HCT116 (cell line): Measurements from ENCODE around the gene LTBP4. TPM values are rescaled to one million over a fixed set of nuclear protein-coding genes. Genes with fewer than 3 reads are reported as not detected.

Experiments used
- ATAC-seq: fragments of 200-7000 bp; cut with Tn5 transposase; 2 replicates; pipeline ENCODE4 v1.9.1; 2020; ENCODE audit warnings: mild to moderate bottlenecking, moderate library complexity
- BruUV-seq: library from RNA; stranded (reverse); fragments of 400-500 nt; replicated peaks from 2 replicates; lab custom pipeline; 2021; lab: Mats Ljungman, UMichigan
- CTCF ChIA-PET: fragments of 300-600 bp; sonication (Branson Sonifier 250); formaldehyde crosslinking; loops from one replicate; lab custom pipeline; 2021; ENCODE audit warnings: antibody characterized with exemption; lab: Charles Lee
- POLR2A ChIA-PET: fragments of 300-600, 350-600 bp; sonication (Branson Sonifier 250); formaldehyde crosslinking; loops from one replicate; lab custom pipeline; 2021; ENCODE audit warnings: antibody characterized with exemption; lab: Charles Lee
- RAD21 ChIA-PET, 2 experiments: fragments of 300-600 bp; sonication (Branson Sonifier 250); formaldehyde crosslinking; loops; one replicate each; lab custom pipeline; 2023; ENCODE audit warnings: low total read pairs in 2 of 2; ENCODE audit not compliant: uncharacterized antibody in 2 of 2, unreplicated experiment in 2 of 2, low non-redundant PET in 1 of 2; lab: Charles Lee
- DNase-seq: peaks from one replicate; pipeline ENCODE4 v3.0.0-alpha.2; 2010; ENCODE audit warnings: low read depth, low spot score
- H2AFZ ChIP-seq: fragments of 200-600 bp; shearing (Covaris generic), sonication (generic); 2 replicates; pipeline ENCODE4 v1.6.1; 2017; ENCODE audit warnings: low read depth, mixed run types, mixed read lengths, antibody characterized with exemption, low read length; ENCODE audit not compliant: poor library complexity, severe bottlenecking
- H3K27ac ChIP-seq: 2 replicates; pipeline ENCODE4 v1.5.1; 2012; ENCODE audit warnings: low read depth, low read length
- H3K27me3 ChIP-seq: fragments of 200-600 bp; sonication (generic); 2 replicates; pipeline ENCODE4 v1.6.1; 2016; ENCODE audit warnings: mixed run types, low read length, mixed read lengths; ENCODE audit not compliant: insufficient read depth
- H3K36me3 ChIP-seq, 2 experiments: fragments of 200-500 bp in 1 of 2; fragments of 200-600 bp in 1 of 2; sonication (Bioruptor generic) in 1 of 2; sonication (generic) in 1 of 2; 2 replicates each; pipeline versions ENCODE4 v1.5.1 to v1.6.1; 2014 to 2016; ENCODE audit warnings: low read length in 2 of 2, inconsistent platforms in 1 of 2, mixed read lengths in 1 of 2, mixed run types in 1 of 2; ENCODE audit not compliant: insufficient read depth in 2 of 2, control insufficient read depth in 1 of 2
- H3K4me1 ChIP-seq, 2 experiments: fragments of 200-600 bp in 1 of 2; sonication (generic) in 1 of 2; 2 replicates each; pipeline versions ENCODE4 v1.5.1 to v1.6.1; 2012 to 2017; ENCODE audit warnings: low read length in 2 of 2, inconsistent platforms in 1 of 2, mild to moderate bottlenecking in 1 of 2, mixed read lengths in 1 of 2, mixed run types in 1 of 2, moderate library complexity in 1 of 2; ENCODE audit not compliant: insufficient read depth in 2 of 2, control insufficient read depth in 1 of 2
- H3K4me2 ChIP-seq: fragments of 200-600 bp; sonication (generic); 2 replicates; pipeline ENCODE4 v1.6.1; 2017; ENCODE audit warnings: mixed run types, low read length, mixed read lengths
- H3K4me3 ChIP-seq, 2 experiments: fragments of 200-600 bp in 1 of 2; sonication (generic) in 1 of 2; replicated peaks in 1 of 2; 2 replicates each; pipeline ENCODE4 v1.5.1; 2011 to 2016; ENCODE audit warnings: low read length in 2 of 2, control low read depth in 1 of 2, low read depth in 1 of 2, mild to moderate bottlenecking in 1 of 2, mixed read lengths in 1 of 2, mixed run types in 1 of 2
- H3K79me2 ChIP-seq: fragments of 200-600 bp; sonication (generic); 2 replicates; pipeline ENCODE4 v1.6.1; 2017; ENCODE audit warnings: mild to moderate bottlenecking, mixed run types, low read length, moderate library complexity, mixed read lengths; ENCODE audit not compliant: insufficient read depth
- H3K9ac ChIP-seq: fragments of 200-600 bp; sonication (generic); 2 replicates; pipeline ENCODE4 v1.6.1; 2016; ENCODE audit warnings: low read length, mixed read lengths
- H3K9me2 ChIP-seq: fragments of 200-600 bp; sonication (generic), shearing (Covaris generic); 2 replicates; pipeline ENCODE4 v1.6.1; 2017; ENCODE audit warnings: mixed run types, mild to moderate bottlenecking, moderate library complexity; ENCODE audit not compliant: insufficient read depth
- H3K9me3 ChIP-seq, 2 experiments: fragments of 200-500 bp in 1 of 2; fragments of 200-600 bp in 1 of 2; sonication (Bioruptor generic) in 1 of 2; sonication (generic) in 1 of 2; 2 replicates each; pipeline ENCODE4 v1.6.1; 2014 to 2017; ENCODE audit warnings: low read length in 2 of 2, mixed read lengths in 2 of 2, inconsistent platforms in 1 of 2, low read depth in 1 of 2, mild to moderate bottlenecking in 1 of 2, mixed run types in 1 of 2, moderate library complexity in 1 of 2; ENCODE audit not compliant: control insufficient read depth in 1 of 2, insufficient read depth in 1 of 2
- H4K20me1 ChIP-seq: fragments of 200-600 bp; sonication (generic), shearing (Covaris generic); 2 replicates; pipeline ENCODE4 v1.6.1; 2017; ENCODE audit warnings: mixed run types, mild to moderate bottlenecking, moderate library complexity; ENCODE audit not compliant: insufficient read depth
- CEBPB ChIP-seq: IDR thresholded peaks from 2 replicates; pipeline ENCODE4 v1.6.1; 2012; ENCODE audit warnings: low read depth
- CTCF ChIP-seq, 3 experiments: fragments of 200-600 bp in 1 of 3; sonication (generic) in 1 of 3; IDR thresholded peaks in 2 of 3; conservative IDR thresholded peaks in 1 of 3; 2 replicates each; pipeline ENCODE4 v1.5.1; 2012 to 2017; ENCODE audit warnings: low read depth in 2 of 3, low read length in 2 of 3, antibody characterized with exemption in 1 of 3, borderline replicate concordance in 1 of 3, control low read depth in 1 of 3, mild to moderate bottlenecking in 1 of 3, mixed read lengths in 1 of 3, mixed run types in 1 of 3, moderate library complexity in 1 of 3; ENCODE audit not compliant: insufficient read depth in 1 of 3
- EGR1 ChIP-seq: IDR thresholded peaks from 2 replicates; pipeline ENCODE4 v1.6.1; 2012; ENCODE audit warnings: low read depth
- ELF1 ChIP-seq: IDR thresholded peaks from 2 replicates; pipeline ENCODE4 v1.6.1; 2012; ENCODE audit warnings: low read depth, borderline replicate concordance
- EZH2 ChIP-seq: fragments of 200-600 bp; sonication (generic); IDR thresholded peaks from 2 replicates; pipeline ENCODE4 v1.6.1; 2017; ENCODE audit warnings: antibody characterized with exemption, mixed run types
- EZH2phosphoT487 ChIP-seq: fragments of 200-600 bp; IDR thresholded peaks from 2 replicates; pipeline ENCODE4 v1.6.1; 2018; ENCODE audit warnings: antibody characterized with exemption, borderline replicate concordance
- FOSL1 ChIP-seq: IDR thresholded peaks from 2 replicates; pipeline ENCODE4 v1.6.1; 2012; ENCODE audit warnings: low read depth
- JUND ChIP-seq: IDR thresholded peaks from 2 replicates; pipeline ENCODE4 v1.6.1; 2012
- POLR2A ChIP-seq: IDR thresholded peaks from 2 replicates; pipeline ENCODE4 v1.7.0; 2011; ENCODE audit warnings: borderline replicate concordance; ENCODE audit not compliant: insufficient read depth, insufficient read length; ENCODE audit errors: extremely low read depth
- POLR2AphosphoS5 ChIP-seq: IDR thresholded peaks from 2 replicates; pipeline ENCODE4 v1.6.1; 2011; ENCODE audit warnings: mild to moderate bottlenecking, low read depth, low read length, moderate library complexity
- RAD21 ChIP-seq: IDR thresholded peaks from 2 replicates; pipeline ENCODE4 v1.6.1; 2012; ENCODE audit warnings: low read depth, mild to moderate bottlenecking
- REST ChIP-seq: IDR thresholded peaks from 2 replicates; pipeline ENCODE4 v1.6.1; 2012; ENCODE audit warnings: low read depth
- SIN3A ChIP-seq: IDR thresholded peaks from 2 replicates; pipeline ENCODE4 v1.6.1; 2012; ENCODE audit warnings: low read depth
- TCF7L2 ChIP-seq: IDR thresholded peaks from 2 replicates; pipeline ENCODE4 v1.7.0; 2011; ENCODE audit warnings: borderline replicate concordance, inconsistent platforms; ENCODE audit not compliant: insufficient read depth, insufficient read length; ENCODE audit errors: extremely low read depth
- YY1 ChIP-seq: IDR thresholded peaks from 2 replicates; pipeline ENCODE4 v1.6.1; 2011; ENCODE audit warnings: low read length, low read depth, moderate library complexity, mild to moderate bottlenecking; ENCODE audit not compliant: insufficient replicate concordance; ENCODE audit errors: extremely low read depth
- ZBTB33 ChIP-seq: IDR thresholded peaks from 2 replicates; pipeline ENCODE4 v1.6.1; 2011; ENCODE audit warnings: mild to moderate bottlenecking, low read length, moderate library complexity; ENCODE audit not compliant: insufficient replicate concordance; ENCODE audit errors: extremely low read depth
- ZFX ChIP-seq: fragments of 450-650 bp; IDR thresholded peaks from 2 replicates; pipeline ENCODE4 v1.6.1; 2017
- ZNF274 ChIP-seq: fragments of 200-500 bp; sonication (Bioruptor generic); IDR thresholded peaks from 2 replicates; pipeline ENCODE4 v1.6.1; 2014; ENCODE audit warnings: mild to moderate bottlenecking, low read depth, low read length, inconsistent platforms
- intact Hi-C: fragments of 100-400 bp; cut with micrococcal nuclease; formaldehyde crosslinking; loops from 2 replicates; pipeline ENCODE4 v1.10.0; 2022
- total RNA-seq: library from RNA; stranded (reverse); gene quantifications from one replicate; pipeline ENCODE4 v1.2.1, GENCODE V29; 2021; ENCODE audit not compliant: unreplicated experiment

The LTBP4 gene
- total RNA-seq, 1 experiment from 2014 or later, result 310 TPM

- no peak for TF ChIP-seq CTCF (IDR thresholded peaks at IDR 0.05 in 2 of 3, conservative IDR thresholded peaks at IDR 0.05 in 1 of 3; ENCODE audit: borderline replicate concordance in 1 of 3, insufficient read depth in 1 of 3, low read depth in 2 of 3, low read length in 2 of 3)
Observed at GRCh38 chr19:40632311-40633036, 31.3 kb downstream of the LTBP4 start (continued).

- Histone ChIP-seq H2AFZ (no peak overlapping the region), H3K79me2 (no peaks in the 10 kb centered on the region), H3K9ac (no peak overlapping the region), H3K36me3 (peaks cover 0 to 9% of the 10 kb centered on the region in 2 experiments; a peak in 1 of 4 replicates), H4K20me1 (no peaks in the 10 kb centered on the region), H3K4me2 (no peak overlapping the region), H3K9me2 (no peaks in the 10 kb centered on the region), H3K4me3 (no peak overlapping the region), H3K27ac (no peak overlapping the region), H3K4me1 (peaks cover 2 to 26% of the 10 kb centered on the region in 2 experiments; a peak in 2 of 4 replicates), H3K27me3 (no peaks in the 10 kb centered on the region), H3K9me3 (no peaks in the 10 kb centered on the region)
- no peak for DNase-seq
- no TSS peak for BruUV-seq
- ChIA-PET CTCF (interaction anchor here (4.2 kb wide), 1 partner anchor 12 kb away, joined by 50 read pairs; no protein-coding TSS in a partner anchor), POLR2A (interaction anchor here (0.7 kb wide), 1 partner anchor 12 kb away, joined by 3 read pairs; no protein-coding TSS in a partner anchor), RAD21 (no interaction called here)
- no peak for ATAC-seq
- intact Hi-C loops, result no loop called here
- no peak for TF ChIP-seq ZFX
- no peak for TF ChIP-seq JUND
- no peak for TF ChIP-seq TCF7L2
- TF ChIP-seq EZH2phosphoT487, result no peak
- no peak for TF ChIP-seq EGR1
- TF ChIP-seq EZH2, result no peak
- no peak for TF ChIP-seq POLR2A
- TF ChIP-seq ELF1, result no peak
- no peak for TF ChIP-seq SIN3A
- no peak for TF ChIP-seq RAD21
- no peak for TF ChIP-seq CEBPB
- TF ChIP-seq REST, result no peak
- TF ChIP-seq FOSL1, result no peak
- no peak for TF ChIP-seq ZNF274
- no peak for TF ChIP-seq ZBTB33
- TF ChIP-seq POLR2AphosphoS5, result no peak
- no peak for TF ChIP-seq YY1
Observed at GRCh38 chr19:40633207-40633606, 32.0 kb downstream of the LTBP4 start.
